Chondrocyte (in vitro differentiated cells): Measurements from ENCODE around the gene FAM193A. TPM values are rescaled to one million over a fixed set of nuclear protein-coding genes. Genes with fewer than 3 reads are reported as not detected.
"Not testable (repeated sequence)": the region's sequence is repeated elsewhere in the genome, so short reads cannot be mapped to it uniquely, and the experiment has no call there.

Source experiments
- DNase-seq: peaks from one replicate; pipeline ENCODE4 v3.0.0; 2021; ENCODE audit warnings: mixed read lengths, low spot score
- H3K27ac Mint-ChIP-seq: one replicate; pipeline ENCODE4 v1.8.0; 2021; ENCODE audit warnings: mild to moderate bottlenecking, moderate library complexity, mixed read lengths; ENCODE audit not compliant: unreplicated experiment
- H3K27me3 Mint-ChIP-seq: 2 replicates; pipeline ENCODE4 v1.8.0; 2021; ENCODE audit warnings: low read depth, mixed read lengths
- H3K36me3 Mint-ChIP-seq: 2 replicates; pipeline ENCODE4 v1.8.0; 2021; ENCODE audit warnings: low read depth, mixed read lengths
- H3K4me1 Mint-ChIP-seq: 2 replicates; pipeline ENCODE4 v1.8.0; 2021; ENCODE audit warnings: low read depth, mild to moderate bottlenecking, mixed read lengths
- H3K4me3 Mint-ChIP-seq: one replicate; pipeline ENCODE4 v1.8.0; 2021; ENCODE audit warnings: mild to moderate bottlenecking, moderate library complexity, mixed read lengths; ENCODE audit not compliant: unreplicated experiment
- H3K9me3 Mint-ChIP-seq: 2 replicates; pipeline ENCODE4 v1.8.0; 2021; ENCODE audit warnings: low read depth, mixed read lengths
- CTCF ChIP-seq: fragments of 200-600 bp; sonication (generic); IDR thresholded peaks from 2 replicates; pipeline ENCODE4 v1.5.0; 2021; ENCODE audit warnings: antibody characterized with exemption, mild to moderate bottlenecking, moderate library complexity
- total RNA-seq: library from RNA; stranded (reverse); gene quantifications from 3 replicates; pipeline ENCODE4 v1.2.1, GENCODE V29; 2021

The FAM193A gene
- total RNA-seq, 1 donor from 2014 or later, result 24.9 TPM

- TF ChIP-seq CTCF, result no peak
- H3K27me3 Mint-ChIP-seq, result no peaks in the 10 kb centered on the region
- H3K9me3 Mint-ChIP-seq, result no peaks in the 10 kb centered on the region
- H3K36me3 Mint-ChIP-seq, result peaks cover 34% of the 10 kb centered on the region
- peaks cover 38% of the 10 kb centered on the region for H3K4me1 Mint-ChIP-seq
- DNase-seq, result no peak
- H3K4me3 Mint-ChIP-seq, result no peak overlapping the region
- peak overlapping the region; percentile 70 for H3K27ac Mint-ChIP-seq
Observed at GRCh38 chr4:2672700-2673099, 136.3 kb downstream of the FAM193A start.

GRCh38 chr4:2673157-2673556, 136.7 kb downstream of the FAM193A start:
- peak overlapping the region; percentile 70 for H3K27ac Mint-ChIP-seq
- H3K27me3 Mint-ChIP-seq, result no peaks in the 10 kb centered on the region
- H3K4me1 Mint-ChIP-seq, result peaks cover 35% of the 10 kb centered on the region
- no peaks in the 10 kb centered on the region for H3K9me3 Mint-ChIP-seq
- no peak overlapping the region for H3K4me3 Mint-ChIP-seq
- TF ChIP-seq CTCF, result peak; percentile 70
- DNase-seq, result no peak
- peaks cover 35% of the 10 kb centered on the region for H3K36me3 Mint-ChIP-seq

DNA sequence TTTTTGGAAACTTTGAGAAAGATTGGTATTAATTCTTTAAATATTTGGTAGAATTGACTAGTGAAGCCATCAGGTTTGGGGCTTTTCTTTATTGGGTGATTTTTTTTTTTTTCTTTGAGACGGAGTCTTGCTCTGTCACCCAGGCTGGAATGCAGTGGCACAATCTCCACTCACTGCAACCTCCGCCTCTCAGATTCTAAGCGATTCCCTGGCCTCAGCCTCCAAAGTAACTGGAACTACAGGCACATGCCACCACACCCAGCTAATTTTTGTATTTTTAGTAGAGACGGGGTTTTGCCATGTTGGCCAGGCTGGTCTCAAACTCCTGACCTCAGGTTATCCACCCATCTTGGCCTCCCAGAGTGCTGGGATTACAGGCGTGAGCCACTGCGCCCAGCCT, 143.3 kb downstream of the FAM193A start:
- DNase-seq, H3K4me3 Mint-ChIP-seq, H3K27me3 Mint-ChIP-seq, H3K4me1 Mint-ChIP-seq, H3K9me3 Mint-ChIP-seq, H3K27ac Mint-ChIP-seq: not testable (repeated sequence)
- peaks cover 31% of the 10 kb centered on the region for H3K36me3 Mint-ChIP-seq

- Mint-ChIP-seq H3K27ac (no peak overlapping the region), H3K36me3 (peaks cover 23% of the 10 kb centered on the region)
- no peak for DNase-seq
Observed at GRCh38 chr4:2684486-2684885, 148.0 kb downstream of the FAM193A start.

DNA sequence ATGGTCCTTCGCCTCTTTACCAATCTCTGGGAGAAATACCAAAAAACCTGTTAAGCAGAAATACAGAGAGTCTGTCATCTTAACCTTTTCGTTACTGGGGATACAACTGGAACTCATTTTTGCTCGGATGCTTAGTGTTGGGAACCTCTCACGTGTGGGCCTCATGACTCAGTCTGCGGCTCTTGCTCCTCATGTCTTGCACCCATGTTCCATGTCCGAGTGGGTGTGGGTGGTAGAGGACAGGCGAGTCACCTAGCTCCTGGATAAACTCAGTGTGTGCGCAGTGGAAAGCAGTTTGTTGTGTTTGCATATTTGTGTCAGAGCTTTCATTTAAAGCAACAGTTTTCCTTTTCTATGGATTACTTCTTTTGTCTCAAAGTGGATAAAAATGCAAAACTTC, 149.1 kb downstream of the FAM193A start:
- no peak overlapping the region for H3K27ac Mint-ChIP-seq
- TF ChIP-seq CTCF, result no peak
- H3K36me3 Mint-ChIP-seq, result peaks cover 25% of the 10 kb centered on the region
- peaks cover 5% of the 10 kb centered on the region for H3K4me1 Mint-ChIP-seq
- H3K27me3 Mint-ChIP-seq, result no peaks in the 10 kb centered on the region
- DNase-seq, result no peak
- no peaks in the 10 kb centered on the region for H3K9me3 Mint-ChIP-seq
- H3K4me3 Mint-ChIP-seq, result no peak overlapping the region

More at GRCh38 chr4:2684486-2684885, 148.0 kb downstream of the FAM193A start:
- no peak for TF ChIP-seq CTCF
- H3K4me3 Mint-ChIP-seq, result no peak overlapping the region
- no peaks in the 10 kb centered on the region for H3K9me3 Mint-ChIP-seq
- H3K27me3 Mint-ChIP-seq, result no peaks in the 10 kb centered on the region
- H3K4me1 Mint-ChIP-seq, result peaks cover 5% of the 10 kb centered on the region

DNA sequence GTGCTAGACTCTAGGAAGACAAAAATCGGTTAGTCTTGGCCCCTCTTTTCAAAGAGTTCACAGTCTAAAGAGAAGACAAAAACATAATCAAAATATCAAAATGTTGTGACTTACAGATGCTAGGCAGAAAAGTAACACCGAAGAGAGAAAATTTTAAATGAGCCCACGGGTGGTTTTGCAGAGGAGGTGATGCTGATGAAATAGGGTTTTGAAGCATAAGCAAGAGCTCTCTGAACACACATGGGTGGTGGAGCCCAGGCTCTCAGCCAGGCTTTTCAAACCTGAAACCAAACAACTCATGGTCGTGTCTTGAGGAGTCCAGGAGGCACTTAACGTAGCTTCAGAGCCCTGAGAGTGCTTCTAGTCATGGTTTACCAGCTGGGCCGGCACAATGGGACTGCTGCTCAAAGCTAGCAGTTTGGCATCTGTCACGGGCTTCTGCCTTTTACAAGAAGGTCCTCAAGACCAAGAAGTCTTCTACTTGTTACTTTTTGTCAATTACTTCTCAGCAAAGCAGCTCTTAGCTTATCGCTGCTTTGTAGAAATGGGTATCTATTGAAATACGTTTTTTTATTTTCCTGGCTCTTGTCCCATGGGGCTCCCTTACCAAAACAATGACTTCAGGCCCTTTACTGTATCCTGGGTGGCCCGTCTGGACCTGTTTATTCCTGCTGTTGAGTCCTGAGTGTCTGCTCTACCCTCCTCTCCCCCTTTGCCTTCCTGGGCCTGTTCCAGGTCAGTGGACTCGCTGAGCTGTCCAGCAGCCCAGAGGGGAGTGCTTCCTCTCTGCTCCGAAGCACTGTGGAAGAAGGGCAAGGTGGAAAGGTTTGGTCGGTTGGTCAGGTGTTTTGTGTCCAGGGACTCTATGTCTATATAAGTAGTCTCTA, 150.2 kb downstream of the FAM193A start:
- Mint-ChIP-seq H3K36me3 (peaks cover 25% of the 10 kb centered on the region), H3K27ac (peak overlapping the region; percentile 13), H3K4me3 (no peak overlapping the region), H3K27me3 (no peaks in the 10 kb centered on the region), H3K9me3 (no peaks in the 10 kb centered on the region), H3K4me1 (peaks cover 5% of the 10 kb centered on the region)
- no peak for DNase-seq
- no peak for TF ChIP-seq CTCF
